ENCODE data around the gene PBXIP1. TPM values are rescaled to one million over a fixed set of nuclear protein-coding genes. Genes with fewer than 3 reads are reported as not detected.

Gene PBXIP1
- total RNA-seq, 1 donor from 2014 or later: 49.2 TPM

- ATAC-seq (ENCODE audit: poor library complexity) (peak; percentile 73), DNase-seq (peak; percentile 95)
- intact Hi-C loops (cut with DNase I): loop anchor here (5.0 kb wide), 1 partner anchor 42 kb away; no protein-coding TSS in a partner anchor
Measured at GRCh38 chr1:154974808-154975408, 19.0 kb upstream of the PBXIP1 start.

- peak; percentile 97 for DNase-seq
- intact Hi-C loops (cut with DNase I): loop anchor here (5.0 kb wide), 1 partner anchor 43 kb away; no protein-coding TSS in a partner anchor
- peak; percentile 85 for ATAC-seq (ENCODE audit: poor library complexity)
Measured at GRCh38 chr1:154974102-154974807, 18.4 kb upstream of the PBXIP1 start, which contains the start of gene CKS1B. Gene CKS1B (plus strand): TSS chr1:154974681. CDS start chr1:154974746, 65 bp downstream.

- ATAC-seq (ENCODE audit: poor library complexity) (peak; percentile 62), DNase-seq (peak; percentile 97)
- intact Hi-C loops (cut with DNase I): loop anchor here (5.0 kb wide), 1 partner anchor 44 kb away; no protein-coding TSS in a partner anchor
Measured at GRCh38 chr1:154973344-154974101, 17.6 kb upstream of the PBXIP1 start.

- ATAC-seq (ENCODE audit: poor library complexity): no peak
Measured at GRCh38 chr1:154972517-154973343, 16.8 kb upstream of the PBXIP1 start.

GRCh38 chr1:154972213-154972516, 16.3 kb upstream of the PBXIP1 start:
- DNase-seq (no peak), ATAC-seq (ENCODE audit: poor library complexity) (no peak)
- intact Hi-C loops (cut with DNase I): loop anchor here (5.0 kb wide), 1 partner anchor 45 kb away; no protein-coding TSS in a partner anchor

More at GRCh38 chr1:154972517-154973343, 16.8 kb upstream of the PBXIP1 start:
- intact Hi-C loops (cut with DNase I): loop anchor here (5.0 kb wide), 1 partner anchor 45 kb away; no protein-coding TSS in a partner anchor
- peak; percentile 68 for DNase-seq

- DNase-seq: no peak
- no peak for ATAC-seq (ENCODE audit: poor library complexity)
Measured at GRCh38 chr1:154971341-154971998, 15.6 kb upstream of the PBXIP1 start.

GRCh38 chr1:154970631-154971340, 14.9 kb upstream of the PBXIP1 start, which contains the start of gene SHC1:
Gene SHC1 (minus strand): TSS chr1:154970747. CDS start chr1:154970526, 221 bp downstream.
- ATAC-seq (ENCODE audit: poor library complexity) (peak; percentile 55), DNase-seq (peak; percentile 96)
- intact Hi-C loops (cut with DNase I): loop anchor here (5.0 kb wide), 1 partner anchor 47 kb away; no protein-coding TSS in a partner anchor

More at GRCh38 chr1:154971341-154971998, 15.6 kb upstream of the PBXIP1 start:
- intact Hi-C loops (cut with DNase I): loop anchor here (5.0 kb wide), 1 partner anchor 46 kb away; no protein-coding TSS in a partner anchor

GRCh38 chr1:154969860-154970452, 14.1 kb upstream of the PBXIP1 start:
- ATAC-seq (ENCODE audit: poor library complexity): no peak
- DNase-seq: no peak
- intact Hi-C loops (cut with DNase I): loop anchor here (5.0 kb wide), 1 partner anchor 47 kb away; no protein-coding TSS in a partner anchor

- intact Hi-C loops (cut with DNase I): no loop called here
- ATAC-seq (ENCODE audit: poor library complexity): no peak
- DNase-seq: no peak
Measured at GRCh38 chr1:154969246-154969645, 13.3 kb upstream of the PBXIP1 start.

GRCh38 chr1:154968731-154969130, 12.8 kb upstream of the PBXIP1 start:
- DNase-seq: no peak
- ATAC-seq (ENCODE audit: poor library complexity): no peak
- intact Hi-C loops (cut with DNase I): no loop called here

GRCh38 chr1:154967331-154967950, 11.5 kb upstream of the PBXIP1 start:
- ATAC-seq (ENCODE audit: poor library complexity) (no peak), DNase-seq (no peak)
- intact Hi-C loops (cut with DNase I): no loop called here

GRCh38 chr1:154966111-154966510, 10.2 kb upstream of the PBXIP1 start:
- DNase-seq (no peak), ATAC-seq (ENCODE audit: poor library complexity) (no peak)
- intact Hi-C loops (cut with DNase I): no loop called here

GRCh38 chr1:154964359-154964758, 8.5 kb upstream of the PBXIP1 start:
- intact Hi-C loops (cut with DNase I): loop anchor here (5.0 kb wide), 1 partner anchor 98 kb away; the partner anchor contains the start of gene EFNA4
- ATAC-seq (ENCODE audit: poor library complexity) (no peak), DNase-seq (no peak)

GRCh38 chr1:154963643-154964042, 7.7 kb upstream of the PBXIP1 start:
- DNase-seq: no peak
- intact Hi-C loops (cut with DNase I): loop anchor here (5.0 kb wide), 1 partner anchor 99 kb away; the partner anchor contains the start of gene EFNA4
- no peak for ATAC-seq (ENCODE audit: poor library complexity)

GRCh38 chr1:154962795-154963330, 7.0 kb upstream of the PBXIP1 start:
- no peak for ATAC-seq (ENCODE audit: poor library complexity)
- intact Hi-C loops (cut with DNase I): loop anchor here (5.0 kb wide), 1 partner anchor 99 kb away; the partner anchor contains the start of gene EFNA4
- no peak for DNase-seq

Measured in Right ventricle myocardium superior (tissue), 1 donor.